Measurements from ENCODE around the gene RAB11FIP4.
"Not testable (repeated sequence)": the region's sequence is repeated elsewhere in the genome, so short reads cannot be mapped to it uniquely, and the experiment has no call there.

DNA sequence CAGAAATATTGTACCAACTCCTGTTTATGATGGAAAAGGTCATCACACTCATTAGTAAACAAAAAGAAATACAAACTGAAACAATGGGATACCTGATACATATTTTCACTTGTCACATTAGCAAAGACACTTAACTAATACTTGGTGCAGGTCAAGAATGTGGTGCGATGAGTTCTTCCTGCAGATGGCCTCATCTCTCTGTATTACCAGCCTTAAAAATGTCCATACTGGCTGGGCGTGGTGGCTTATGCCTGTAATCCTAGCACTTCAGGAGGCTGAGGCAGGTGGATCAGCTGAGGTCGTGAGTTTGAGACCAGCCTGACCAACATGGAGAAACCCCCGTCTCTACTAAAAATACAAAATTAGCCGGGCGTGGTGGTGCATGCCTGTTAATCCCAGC is 8.0 kb upstream of the RAB11FIP4 start:
- TF ChIP-seq, protein P1, sequence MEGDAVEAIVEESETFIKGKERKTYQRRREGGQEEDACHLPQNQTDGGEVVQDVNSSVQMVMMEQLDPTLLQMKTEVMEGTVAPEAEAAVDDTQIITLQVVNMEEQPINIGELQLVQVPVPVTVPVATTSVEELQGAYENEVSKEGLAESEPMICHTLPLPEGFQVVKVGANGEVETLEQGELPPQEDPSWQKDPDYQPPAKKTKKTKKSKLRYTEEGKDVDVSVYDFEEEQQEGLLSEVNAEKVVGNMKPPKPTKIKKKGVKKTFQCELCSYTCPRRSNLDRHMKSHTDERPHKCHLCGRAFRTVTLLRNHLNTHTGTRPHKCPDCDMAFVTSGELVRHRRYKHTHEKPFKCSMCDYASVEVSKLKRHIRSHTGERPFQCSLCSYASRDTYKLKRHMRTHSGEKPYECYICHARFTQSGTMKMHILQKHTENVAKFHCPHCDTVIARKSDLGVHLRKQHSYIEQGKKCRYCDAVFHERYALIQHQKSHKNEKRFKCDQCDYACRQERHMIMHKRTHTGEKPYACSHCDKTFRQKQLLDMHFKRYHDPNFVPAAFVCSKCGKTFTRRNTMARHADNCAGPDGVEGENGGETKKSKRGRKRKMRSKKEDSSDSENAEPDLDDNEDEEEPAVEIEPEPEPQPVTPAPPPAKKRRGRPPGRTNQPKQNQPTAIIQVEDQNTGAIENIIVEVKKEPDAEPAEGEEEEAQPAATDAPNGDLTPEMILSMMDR (IDR thresholded peaks at IDR 0.05): not testable (repeated sequence)
- TF ChIP-seq EZH2, EZH2phosphoT487 (IDR thresholded peaks at IDR 0.05): not testable (repeated sequence)

All from neural progenitor cell (in vitro differentiated cells).